ENCODE results near the gene HOXC11.

The HOXC11 gene

GRCh38 chr12:53972722-53973235 is at the start of gene HOXC11:
TSS of gene HOXC11 (plus strand) at chr12:53973126. CDS start at chr12:53973242, 116 bp downstream.
- DNase-seq, result no peak

DNA sequence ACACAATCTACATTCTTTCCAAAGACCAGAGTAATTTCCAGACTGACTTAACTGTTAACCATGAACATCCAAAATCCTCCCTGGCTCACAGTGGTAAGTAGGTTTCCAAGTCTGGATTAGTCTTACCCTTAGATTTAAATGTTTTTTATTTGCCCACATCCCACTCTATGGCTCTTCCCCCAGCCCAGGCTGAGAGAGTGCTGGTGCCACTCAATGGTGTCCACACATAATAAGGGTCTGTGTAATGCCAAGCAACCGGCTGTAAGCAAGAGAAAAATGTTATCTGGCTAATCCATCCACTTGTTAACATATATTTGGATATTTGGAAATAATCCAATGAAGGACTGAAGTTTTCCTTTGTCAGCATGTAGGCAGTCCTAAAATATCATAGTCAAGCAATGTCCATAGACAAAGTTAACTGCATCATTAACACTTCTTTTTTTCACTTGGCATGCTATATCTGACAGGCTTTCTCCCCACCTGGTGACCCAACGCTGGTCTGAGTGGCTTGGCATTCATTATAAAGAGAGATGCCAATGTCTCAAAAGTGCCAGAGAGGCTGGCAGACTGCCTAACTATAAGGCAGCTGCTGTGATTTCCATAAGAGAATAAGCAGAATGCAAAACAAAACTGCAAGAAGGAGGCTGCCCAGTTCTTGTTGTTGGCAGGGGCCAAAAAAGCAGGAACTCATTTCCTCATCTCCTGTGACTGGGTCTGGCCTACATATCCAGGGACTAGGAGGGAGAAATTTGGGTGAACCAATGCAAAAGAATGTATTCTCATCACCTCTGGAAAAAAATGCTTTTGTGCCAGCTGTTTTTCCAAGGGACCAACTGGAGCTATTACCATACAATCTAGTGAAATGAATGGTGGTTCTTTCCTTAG is 48.2 kb upstream of the HOXC11 start:
- DNase-seq, result no peak

- DNase-seq, result no peak
These were observed 45.5 kb upstream of the HOXC11 start for GRCh38 chr12:53927220-53928029.

GRCh38 chr12:53928054-53928835 is 44.7 kb upstream of the HOXC11 start:
- DNase-seq, result no peak

DNA sequence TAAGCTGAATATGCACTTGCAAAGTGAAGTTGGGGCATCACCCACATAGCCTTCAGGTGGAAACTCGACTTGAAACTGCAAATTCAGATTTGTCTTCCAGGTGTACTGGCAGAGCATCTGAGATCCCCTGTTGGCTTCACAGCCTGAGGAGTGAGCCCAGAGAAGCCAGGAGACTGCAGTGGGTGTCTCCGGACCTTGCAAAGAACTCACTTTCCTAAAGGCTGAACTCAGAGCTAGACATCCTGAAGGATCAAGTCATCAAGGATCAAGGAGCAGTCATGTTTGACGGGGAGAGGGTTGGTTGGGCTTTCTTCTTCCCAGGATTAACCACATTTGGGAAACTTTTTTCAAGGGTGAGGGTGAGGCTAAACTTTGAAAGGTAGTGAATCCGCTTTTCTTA is 43.4 kb upstream of the HOXC11 start:
- no peak for DNase-seq

- no peak for DNase-seq
These were observed 42.2 kb upstream of the HOXC11 start for GRCh38 chr12:53930591-53931255.

DNA sequence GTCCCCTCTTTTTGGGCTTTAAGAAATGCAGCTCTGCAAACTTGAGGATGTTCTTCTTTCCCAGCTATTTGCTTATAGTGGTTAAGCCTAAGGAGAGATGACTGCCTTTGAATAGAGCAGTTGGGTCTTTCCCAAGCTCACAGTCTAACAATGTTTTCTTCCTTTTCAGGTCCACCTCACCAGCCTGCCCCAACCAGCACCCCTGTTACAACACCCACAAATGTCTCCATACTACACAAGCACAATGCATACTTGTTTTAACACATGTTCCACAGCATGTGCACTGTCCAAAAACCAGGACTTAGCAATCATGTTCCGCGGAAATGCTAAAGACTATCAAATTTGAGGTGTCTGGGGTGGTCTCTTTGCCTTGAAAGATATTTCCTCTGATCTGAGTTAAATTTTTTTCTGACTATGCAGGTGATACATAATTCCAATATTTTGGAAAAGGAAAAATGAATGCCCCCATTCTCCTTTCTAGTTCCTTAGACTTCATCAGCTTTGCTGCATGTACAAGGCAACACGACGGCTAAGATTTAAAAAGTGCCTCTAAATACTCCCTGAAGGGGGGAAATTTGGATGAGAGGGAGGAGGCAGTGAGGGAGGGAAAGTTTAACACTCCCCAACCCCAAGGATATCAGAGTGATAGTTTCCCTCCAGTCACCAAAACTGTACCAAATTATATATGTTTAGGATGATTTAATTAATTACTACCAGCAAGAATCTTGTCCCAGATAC is 40.9 kb upstream of the HOXC11 start:
- no peak for DNase-seq

DNA sequence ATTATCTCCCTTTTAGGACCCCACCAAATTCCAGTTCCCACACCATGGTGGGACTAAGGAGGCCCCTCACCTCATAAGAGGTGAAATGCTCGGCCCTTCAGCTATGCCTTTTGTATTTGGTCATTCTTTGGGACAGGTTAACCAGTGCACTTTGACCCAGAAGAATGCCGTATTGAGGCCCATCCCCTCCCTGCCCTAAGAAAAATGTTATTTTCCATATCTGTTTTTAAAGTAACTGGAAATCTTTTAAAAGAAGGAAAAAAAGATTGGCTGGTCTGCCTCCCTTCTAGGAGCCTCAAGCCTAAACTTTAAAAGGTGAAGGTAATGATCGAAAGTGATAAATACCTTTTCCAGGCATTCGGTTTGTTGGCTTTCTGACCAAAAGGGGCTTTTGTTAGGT is 40.0 kb upstream of the HOXC11 start:
- DNase-seq, result no peak

GRCh38 chr12:53935383-53936341 is 37.3 kb upstream of the HOXC11 start:
- DNase-seq, result no peak

- DNase-seq, result no peak
These were observed 35.8 kb upstream of the HOXC11 start for GRCh38 chr12:53937099-53937498.

DNA sequence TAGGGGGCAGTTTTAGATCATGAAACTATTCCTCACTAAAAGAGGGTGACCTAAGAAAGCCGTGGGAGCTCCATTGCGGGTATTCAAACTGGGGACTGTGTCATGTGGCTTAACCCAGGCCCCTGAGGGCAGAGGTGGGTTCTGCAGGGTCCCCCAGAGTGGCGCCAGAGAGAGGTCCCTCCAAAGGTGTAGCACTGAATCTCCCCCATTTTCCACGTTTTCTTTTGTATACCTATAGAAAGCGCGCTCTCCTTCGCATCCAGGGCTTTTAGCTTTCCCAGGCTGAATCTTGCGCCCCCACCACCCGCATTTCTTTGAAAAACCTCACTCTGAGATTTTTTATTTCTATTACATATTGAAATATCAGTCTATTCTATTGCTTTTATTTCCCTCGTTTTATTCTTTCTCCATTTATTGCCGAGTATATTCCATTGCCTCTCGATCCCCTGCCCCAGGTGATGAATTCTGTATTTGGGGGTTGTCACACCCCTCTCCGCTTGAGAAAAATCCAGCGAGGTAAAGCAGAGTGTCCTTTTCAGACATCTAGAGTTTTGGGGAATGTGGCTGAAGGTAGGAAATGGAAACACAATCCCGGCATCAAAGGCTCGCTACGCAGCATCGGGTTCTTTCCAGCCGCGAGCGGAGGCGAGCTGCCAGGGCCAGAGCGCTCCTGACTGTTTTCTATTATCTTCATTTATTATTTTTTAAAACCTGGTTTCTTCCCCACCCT is 35.2 kb upstream of the HOXC11 start:
- DNase-seq, result no peak

DNA sequence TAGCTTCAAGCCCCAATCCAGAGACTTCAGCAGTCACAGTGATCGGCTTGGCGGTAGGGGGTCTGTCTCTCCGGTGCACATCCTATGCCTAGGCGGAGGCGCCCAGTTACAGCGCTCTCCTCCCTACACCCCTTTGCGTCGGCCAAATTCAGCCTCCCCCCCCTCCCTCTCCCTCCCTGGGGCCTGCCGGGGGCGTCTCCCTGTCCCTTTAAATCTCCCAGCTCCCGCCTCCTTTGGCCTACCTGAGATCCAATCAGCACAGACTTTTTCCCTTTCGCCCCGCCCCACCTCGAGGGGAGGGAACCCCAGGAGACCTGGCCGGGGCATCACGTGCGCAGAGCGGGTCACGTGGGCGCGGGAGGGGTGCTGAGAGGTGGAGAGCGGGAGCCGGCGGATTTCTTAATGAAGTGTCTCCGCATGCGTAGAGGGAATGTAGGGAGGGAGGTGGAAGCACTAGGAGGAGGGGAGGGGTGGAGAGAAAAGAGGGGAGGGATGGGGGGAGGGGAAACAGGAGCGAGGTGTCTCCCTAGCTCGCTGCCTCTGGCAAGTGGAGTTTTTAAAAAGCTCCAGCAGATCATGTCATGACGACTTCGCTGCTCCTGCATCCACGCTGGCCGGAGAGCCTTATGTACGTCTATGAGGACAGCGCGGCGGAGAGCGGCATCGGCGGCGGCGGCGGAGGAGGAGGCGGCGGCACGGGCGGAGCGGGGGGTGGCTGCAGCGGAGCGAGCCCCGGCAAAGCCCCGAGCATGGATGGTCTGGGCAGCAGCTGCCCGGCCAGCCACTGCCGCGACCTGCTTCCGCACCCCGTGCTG is 34.4 kb upstream of the HOXC11 start, which contains the start of gene HOXC13:
TSS of gene HOXC13 (plus strand) at position 506 of the 815 bp plus-strand sequence. CDS start at position 582, 76 bp downstream.
- no peak for DNase-seq

DNA sequence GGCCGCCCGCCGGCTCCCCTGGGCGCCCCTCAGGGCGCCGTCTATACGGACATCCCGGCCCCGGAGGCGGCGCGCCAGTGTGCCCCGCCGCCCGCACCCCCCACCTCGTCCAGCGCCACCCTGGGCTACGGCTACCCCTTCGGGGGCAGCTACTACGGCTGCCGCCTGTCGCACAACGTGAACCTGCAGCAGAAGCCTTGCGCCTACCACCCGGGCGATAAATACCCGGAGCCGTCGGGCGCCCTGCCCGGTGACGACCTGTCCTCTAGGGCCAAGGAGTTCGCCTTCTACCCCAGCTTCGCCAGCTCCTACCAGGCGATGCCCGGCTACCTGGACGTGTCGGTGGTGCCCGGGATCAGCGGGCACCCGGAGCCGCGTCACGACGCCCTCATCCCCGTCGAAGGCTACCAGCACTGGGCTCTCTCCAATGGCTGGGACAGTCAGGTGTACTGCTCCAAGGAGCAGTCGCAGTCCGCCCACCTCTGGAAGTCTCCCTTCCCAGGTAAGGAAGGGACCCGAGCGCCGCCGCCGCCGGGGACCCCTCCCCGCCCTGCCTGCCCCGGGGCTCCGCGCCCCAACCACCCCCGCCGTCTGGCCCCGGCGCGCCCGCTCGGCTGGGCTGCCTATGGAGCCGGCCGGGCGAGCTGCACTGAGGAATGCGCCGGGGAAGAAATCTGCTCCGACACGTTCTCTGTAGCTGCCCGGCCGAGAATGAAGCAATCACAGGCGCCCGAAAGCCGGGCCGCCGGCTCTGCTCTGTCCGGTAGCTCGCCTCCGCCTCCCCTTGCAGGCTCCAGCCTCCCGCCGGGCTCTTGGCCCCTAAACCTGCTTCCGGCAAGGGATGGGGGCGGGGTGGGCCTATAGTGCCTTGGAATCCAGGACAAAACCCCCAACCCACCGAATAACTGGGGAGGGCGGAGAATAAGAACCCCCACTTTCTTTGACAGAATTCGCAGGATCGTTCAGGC is 33.5 kb upstream of the HOXC11 start:
- no peak for DNase-seq

- no peak for DNase-seq
These were observed 32.4 kb upstream of the HOXC11 start for GRCh38 chr12:53940443-53941014.

DNA sequence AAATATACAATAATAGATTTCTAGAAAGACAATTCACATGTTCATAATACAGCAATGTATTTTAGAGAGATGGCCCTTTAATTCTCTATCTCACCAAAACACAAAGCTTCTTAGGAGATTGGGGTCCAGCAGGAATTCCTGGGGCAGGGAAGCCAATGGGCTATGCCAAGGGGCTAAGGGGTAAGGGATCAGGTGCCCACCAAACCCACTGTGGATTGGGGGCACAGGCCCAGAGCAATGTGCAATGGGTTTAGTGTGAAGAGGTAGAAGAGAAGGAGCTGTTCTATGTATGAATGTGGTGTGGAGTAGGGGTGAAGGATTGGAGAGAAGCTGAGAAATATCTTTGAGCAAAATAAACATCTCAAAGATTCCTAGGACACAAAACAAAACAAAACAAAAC is 31.7 kb upstream of the HOXC11 start:
- no peak for DNase-seq

DNA sequence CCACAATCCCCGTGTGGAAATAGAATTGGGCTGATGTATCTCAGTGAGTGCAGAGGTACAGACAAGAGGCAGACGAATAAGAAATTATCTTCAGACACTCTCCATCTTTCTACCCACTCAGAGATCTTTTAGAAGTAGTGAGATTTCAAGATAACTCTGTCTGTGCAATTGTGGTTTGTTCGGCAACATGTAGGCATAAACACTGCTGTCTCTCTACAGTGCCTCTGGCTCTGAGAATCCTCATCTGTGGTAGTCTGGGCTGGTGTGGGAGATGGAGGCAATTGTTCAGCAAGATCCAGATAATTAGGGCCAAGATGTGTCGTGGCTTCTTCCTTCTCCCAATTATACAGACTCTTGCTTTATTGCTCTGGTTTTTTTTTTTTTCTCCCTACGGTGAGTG is 31.2 kb upstream of the HOXC11 start:
- no peak for DNase-seq

GRCh38 chr12:53942467-53942997 is 30.4 kb upstream of the HOXC11 start:
- no peak for DNase-seq
